ENCODE results near the gene TMPRSS6. TPM values are rescaled to one million over a fixed set of nuclear protein-coding genes. Genes with fewer than 3 reads are reported as not detected.

Gene TMPRSS6
- total RNA-seq, 1 experiment from 2014 or later = not detected

DNA sequence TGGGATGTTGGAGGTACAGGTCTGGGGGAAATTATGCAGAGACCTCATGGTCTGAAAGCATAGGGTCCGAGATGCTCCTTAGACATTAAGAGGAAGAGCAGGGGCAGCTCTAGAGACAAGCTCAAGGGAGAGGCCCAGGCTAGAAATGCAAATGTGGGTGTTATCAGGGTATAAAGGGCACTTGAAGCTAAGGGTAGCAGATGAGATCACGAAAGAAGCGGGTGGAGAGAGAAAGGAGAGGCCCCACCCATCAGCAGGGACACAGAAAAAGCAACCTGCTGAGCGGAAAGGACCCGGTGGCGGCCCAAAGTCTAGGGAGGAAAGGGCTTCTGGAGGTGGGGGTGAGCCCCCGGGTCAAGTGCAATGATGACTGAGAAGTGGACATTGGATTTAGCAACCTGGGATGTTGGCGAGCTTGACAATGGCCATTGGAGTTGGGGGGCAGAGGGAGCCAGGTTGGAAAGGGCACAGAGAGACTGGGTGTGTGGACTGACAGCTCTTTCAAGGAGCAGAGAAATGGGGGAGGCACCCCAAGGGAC lies 8.9 kb downstream of the TMPRSS6 start:
- DNase-seq (ENCODE audit: low read depth) = no peak
- in situ Hi-C loops (cut with HindIII; ENCODE audit: low pct_unique_long_range_greater_than_20kb, low sequenced_read_pairs) = no loop called here

DNA sequence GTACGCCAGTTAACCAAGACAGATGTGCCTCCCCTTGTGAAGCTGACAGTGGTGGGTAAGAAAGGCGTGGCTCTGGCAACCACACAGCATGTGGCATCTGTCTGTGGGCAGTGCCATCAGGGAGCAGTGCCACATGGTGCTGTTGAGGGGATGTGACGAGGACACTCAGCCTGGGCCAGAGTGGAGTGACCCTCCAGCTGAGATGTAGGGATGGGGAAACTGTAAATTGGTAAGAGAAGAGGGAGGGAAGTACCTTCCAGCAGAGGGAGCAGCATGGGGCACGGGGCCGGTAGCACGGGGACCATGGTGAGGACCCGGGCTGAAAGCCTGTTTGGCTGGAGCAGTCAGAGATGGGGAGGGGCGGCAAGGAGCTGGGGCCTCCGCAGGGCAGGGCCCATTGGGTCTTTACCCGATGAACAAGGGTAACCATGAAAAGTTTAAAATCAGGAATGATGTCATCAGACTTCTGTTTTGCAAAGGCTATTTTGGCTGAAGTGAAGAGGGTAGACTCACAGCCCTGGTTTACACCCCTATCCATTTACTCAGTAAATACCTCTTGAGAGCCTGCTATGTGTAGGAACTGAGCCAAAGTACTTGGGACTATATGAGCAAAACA lies 10.4 kb downstream of the TMPRSS6 start:
- no peak for DNase-seq (ENCODE audit: low read depth)
- in situ Hi-C loops (cut with HindIII; ENCODE audit: low pct_unique_long_range_greater_than_20kb, low sequenced_read_pairs) = no loop called here

DNA sequence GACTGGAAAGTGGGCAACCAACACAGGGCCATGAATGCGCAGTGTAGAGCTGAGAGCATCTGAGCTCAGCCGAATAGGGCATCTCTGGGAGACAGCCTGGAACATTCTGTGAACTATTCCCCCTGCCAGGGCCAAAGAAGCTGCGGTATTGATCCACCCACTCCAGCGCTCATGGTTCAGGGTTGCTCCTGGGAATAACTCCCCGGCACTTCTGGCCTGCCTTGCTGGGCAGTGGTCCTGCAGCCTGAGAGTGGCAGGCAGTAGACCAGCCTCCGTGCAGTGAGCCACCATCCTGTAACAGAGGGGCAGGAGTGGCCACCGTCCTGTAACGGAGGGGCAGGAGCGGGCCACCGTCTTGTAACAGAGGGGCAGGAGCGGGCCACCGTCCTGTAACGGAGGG lies 12.2 kb downstream of the TMPRSS6 start:
- DNase-seq (ENCODE audit: low read depth) = no peak
- in situ Hi-C loops (cut with HindIII; ENCODE audit: low pct_unique_long_range_greater_than_20kb, low sequenced_read_pairs) = no loop called here

DNA sequence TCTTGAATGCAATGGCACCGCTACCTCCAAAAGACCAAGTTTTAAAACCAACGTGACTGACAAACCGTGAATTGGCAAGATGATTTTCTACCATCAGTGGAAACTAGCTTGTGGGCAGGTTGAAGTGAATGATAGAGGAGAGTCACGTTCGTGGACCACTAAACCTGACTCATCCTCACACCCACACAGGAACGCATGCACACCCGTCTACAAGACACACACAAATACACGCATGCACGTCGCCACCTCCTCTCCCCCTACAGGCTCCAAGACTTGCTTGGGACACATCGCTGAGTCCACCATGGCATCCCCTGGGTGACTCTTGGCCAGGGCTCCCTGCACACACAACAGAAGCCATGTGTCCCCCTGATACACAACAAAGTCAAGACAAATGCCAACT lies 14.4 kb downstream of the TMPRSS6 start:
- in situ Hi-C loops (cut with HindIII; ENCODE audit: low pct_unique_long_range_greater_than_20kb, low sequenced_read_pairs) = no loop called here
- DNase-seq (ENCODE audit: low read depth) = no peak

DNA sequence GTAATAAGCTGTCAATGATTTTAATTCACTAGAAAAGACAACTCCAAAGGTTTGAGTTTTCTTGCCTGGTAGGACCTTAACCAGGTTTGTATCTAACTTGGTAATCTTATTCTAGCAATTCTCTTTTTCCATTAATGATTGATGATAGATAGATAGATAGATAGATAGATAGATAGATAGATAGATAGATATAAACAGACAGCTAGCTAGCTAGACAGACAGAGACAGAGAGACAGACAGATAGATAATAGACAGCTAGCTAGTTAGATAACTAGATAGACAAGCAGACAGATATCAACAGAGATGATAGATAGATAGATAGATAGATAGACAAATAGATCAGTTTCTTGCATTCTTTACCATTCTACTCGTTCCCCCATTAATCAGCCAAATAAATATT lies 15.3 kb downstream of the TMPRSS6 start:
- in situ Hi-C loops (cut with HindIII; ENCODE audit: low pct_unique_long_range_greater_than_20kb, low sequenced_read_pairs) = no loop called here
- DNase-seq (ENCODE audit: low read depth) = no peak

DNA sequence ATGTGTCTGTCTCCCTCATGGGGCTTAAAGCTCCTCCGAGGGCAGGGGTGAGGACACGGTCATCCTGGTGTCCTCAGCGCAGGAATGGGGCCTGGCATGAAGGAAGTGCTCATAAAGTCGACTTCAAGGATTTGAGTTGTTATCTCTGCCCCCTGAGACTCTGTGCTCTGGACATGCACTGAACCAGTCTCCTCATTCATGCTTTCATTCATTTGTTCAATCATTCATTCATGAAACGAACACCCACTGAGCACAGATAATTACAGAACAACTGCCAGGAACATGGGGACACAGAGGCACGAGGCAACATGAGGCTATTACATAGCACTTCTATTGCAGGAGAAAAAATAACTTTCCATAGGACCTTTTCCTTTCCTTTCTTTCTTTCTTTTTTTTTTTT lies 16.5 kb downstream of the TMPRSS6 start:
- in situ Hi-C loops (cut with HindIII; ENCODE audit: low pct_unique_long_range_greater_than_20kb, low sequenced_read_pairs) = no loop called here
- no peak for DNase-seq (ENCODE audit: low read depth)

DNA sequence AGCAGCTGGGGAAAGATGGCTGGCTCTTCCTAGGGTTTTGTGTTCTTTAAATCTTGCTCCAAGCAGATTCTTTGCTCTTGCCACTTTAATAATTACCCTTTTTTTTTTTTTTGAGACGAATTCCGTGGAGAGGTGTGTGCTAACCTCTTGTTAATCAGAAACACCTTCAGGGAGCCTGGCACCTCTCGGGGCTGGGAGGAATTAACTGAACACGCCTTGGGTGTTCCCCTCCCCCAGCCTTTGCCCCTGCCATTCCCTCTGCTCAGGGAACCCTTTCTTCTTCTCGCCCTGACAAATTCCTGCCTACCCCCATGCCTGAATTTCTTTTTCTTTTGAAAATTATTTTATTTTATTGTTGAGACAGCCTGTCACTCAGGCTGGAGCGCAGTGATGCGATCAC lies 17.5 kb downstream of the TMPRSS6 start:
- no peak for DNase-seq (ENCODE audit: low read depth)
- in situ Hi-C loops (cut with HindIII; ENCODE audit: low pct_unique_long_range_greater_than_20kb, low sequenced_read_pairs) = no loop called here

DNA sequence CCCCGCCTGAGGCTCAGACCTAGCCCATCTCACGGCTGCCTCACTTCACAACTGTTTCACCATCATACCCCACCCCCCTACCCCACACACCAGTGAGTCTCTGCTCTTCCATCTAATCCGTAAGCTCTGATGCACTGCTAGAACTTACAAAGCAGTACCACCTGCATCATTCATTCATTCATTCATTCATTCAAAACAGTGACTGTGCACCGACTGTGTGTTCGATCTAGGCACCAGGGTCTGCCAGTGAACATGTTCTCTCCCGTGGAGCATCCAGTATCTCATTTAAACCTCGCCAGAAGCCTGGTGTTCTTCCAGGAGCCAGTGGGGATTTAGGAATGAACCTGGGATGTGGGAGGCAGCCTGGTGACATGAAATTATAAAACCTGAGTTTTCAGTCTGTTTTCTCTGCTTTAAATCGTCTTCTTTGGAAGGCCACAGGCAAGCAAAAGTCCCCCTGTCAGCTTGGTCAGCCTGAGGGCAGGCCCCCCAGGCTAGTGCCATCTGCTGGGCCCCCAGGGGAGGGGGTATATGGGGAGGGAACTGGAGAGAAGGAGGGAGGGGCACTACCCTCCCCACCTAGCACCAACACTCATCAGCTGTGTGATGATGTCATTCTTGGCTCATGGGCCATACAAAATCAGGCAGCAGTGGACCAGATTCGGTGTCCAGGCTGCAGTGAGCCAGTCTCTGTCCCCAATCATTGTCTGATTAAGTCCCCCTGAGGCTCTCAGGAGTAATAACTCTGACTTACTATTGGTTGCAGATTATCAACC lies 18.4 kb downstream of the TMPRSS6 start:
- in situ Hi-C loops (cut with HindIII; ENCODE audit: low pct_unique_long_range_greater_than_20kb, low sequenced_read_pairs) = no loop called here
- no peak for DNase-seq (ENCODE audit: low read depth)

DNA sequence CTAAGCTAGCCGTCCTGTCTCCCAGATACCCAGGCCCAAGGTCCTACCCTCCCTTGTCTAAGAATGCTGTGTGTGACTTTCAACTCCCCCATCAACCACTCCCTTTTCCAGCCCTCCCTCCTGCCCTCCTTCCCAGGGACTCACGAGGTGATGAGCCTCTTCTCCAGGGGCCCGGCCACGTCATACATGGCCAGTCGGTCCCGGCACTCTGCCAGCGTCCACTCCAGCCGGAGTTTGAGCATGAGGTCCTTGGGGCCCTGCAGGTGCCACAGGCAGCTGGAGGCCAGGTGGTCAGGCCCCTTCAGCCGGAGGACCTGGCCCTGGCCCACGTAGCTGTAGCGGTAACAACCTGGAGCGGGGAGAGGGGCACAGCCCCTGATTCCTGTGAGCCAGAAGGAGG lies 20.1 kb downstream of the TMPRSS6 start:
- in situ Hi-C loops (cut with HindIII; ENCODE audit: low pct_unique_long_range_greater_than_20kb, low sequenced_read_pairs) = no loop called here
- DNase-seq (ENCODE audit: low read depth) = no peak

DNA sequence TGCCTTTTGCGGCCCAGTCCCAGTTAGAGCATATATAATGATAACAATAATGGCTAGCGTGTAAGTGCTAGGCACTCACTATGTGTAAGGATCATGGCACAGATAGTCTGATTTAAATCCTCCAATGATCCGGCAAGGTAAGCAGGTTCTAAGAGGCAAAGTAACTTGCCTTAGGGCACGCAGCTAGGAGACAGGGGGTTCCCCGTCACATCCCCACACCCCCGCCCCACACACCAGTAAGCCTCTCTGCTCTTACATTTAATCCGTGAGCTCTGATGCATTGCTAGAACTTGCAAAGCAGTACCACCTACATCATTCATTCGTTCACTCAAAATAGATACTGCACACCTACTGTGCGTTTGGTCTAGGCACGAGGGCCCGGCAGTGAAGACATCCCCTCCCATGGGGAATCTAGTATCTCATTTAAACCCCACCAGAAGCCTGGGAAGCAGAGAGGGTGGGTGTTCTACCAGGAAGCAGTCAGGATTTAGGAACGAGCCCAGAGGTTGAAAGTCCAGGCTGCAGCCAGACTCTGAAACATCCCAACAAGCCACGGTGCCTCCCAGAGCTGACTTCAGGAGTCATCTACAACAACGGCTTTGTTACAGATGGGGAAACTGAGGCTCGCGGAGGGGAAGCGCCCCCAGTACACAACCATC lies 20.6 kb downstream of the TMPRSS6 start:
- no peak for DNase-seq (ENCODE audit: low read depth)
- in situ Hi-C loops (cut with HindIII; ENCODE audit: low pct_unique_long_range_greater_than_20kb, low sequenced_read_pairs) = no loop called here

DNA sequence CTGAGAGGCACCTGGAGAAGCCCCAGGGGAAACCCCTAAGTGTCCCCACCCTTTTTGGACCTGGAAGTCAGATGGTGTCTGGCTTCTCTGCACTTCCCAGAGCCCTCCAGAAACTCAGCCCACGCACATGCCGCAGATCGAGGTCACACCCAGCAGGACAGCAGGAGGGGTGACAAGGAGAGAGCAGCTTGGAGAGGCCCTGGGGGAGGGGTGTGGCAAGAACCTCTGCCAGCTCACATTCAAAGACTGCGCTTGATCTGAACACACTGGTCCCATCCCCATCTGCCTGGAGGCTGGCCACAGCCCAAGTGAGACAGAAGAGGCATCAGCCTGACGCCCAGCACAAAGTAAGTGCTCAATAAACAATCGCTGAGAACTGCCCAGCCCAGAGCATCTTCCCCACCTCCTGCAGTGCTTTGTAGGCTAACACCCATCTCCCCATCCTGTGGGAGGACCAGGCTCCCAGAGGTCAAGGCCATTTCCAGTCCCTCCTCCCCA lies 21.4 kb downstream of the TMPRSS6 start:
- in situ Hi-C loops (cut with HindIII; ENCODE audit: low pct_unique_long_range_greater_than_20kb, low sequenced_read_pairs) = no loop called here
- DNase-seq (ENCODE audit: low read depth) = no peak

DNA sequence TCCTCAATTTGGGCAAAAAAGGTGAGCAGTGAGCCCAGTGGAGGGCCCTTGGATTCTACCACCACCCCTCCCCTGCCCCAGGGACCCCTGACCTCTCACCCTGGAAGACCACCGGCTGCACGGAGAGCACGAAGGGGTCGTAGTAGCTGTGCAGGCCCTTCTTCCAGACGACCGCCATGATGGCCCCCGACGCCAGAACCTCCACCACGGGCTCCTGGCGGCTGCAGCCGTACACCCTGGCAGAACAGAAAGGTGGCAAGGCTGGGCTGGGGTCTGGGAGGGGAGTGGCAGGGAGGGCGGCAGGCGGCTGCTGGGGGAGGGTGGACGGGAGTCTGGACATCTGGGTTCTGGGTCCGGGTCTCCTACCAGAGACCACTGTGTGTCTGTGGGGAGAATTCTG lies 23.3 kb downstream of the TMPRSS6 start:
- in situ Hi-C loops (cut with HindIII; ENCODE audit: low pct_unique_long_range_greater_than_20kb, low sequenced_read_pairs) = no loop called here
- no peak for DNase-seq (ENCODE audit: low read depth)

- in situ Hi-C loops (cut with HindIII; ENCODE audit: low pct_unique_long_range_greater_than_20kb, low sequenced_read_pairs) = no loop called here
- DNase-seq (ENCODE audit: low read depth) = no peak
Observed at GRCh38 chr22:37084385-37084784, 25.1 kb downstream of the TMPRSS6 start.

- in situ Hi-C loops (cut with HindIII; ENCODE audit: low pct_unique_long_range_greater_than_20kb, low sequenced_read_pairs) = no loop called here
- no peak for DNase-seq (ENCODE audit: low read depth)
Observed at GRCh38 chr22:37083914-37084313, 25.6 kb downstream of the TMPRSS6 start.

DNA sequence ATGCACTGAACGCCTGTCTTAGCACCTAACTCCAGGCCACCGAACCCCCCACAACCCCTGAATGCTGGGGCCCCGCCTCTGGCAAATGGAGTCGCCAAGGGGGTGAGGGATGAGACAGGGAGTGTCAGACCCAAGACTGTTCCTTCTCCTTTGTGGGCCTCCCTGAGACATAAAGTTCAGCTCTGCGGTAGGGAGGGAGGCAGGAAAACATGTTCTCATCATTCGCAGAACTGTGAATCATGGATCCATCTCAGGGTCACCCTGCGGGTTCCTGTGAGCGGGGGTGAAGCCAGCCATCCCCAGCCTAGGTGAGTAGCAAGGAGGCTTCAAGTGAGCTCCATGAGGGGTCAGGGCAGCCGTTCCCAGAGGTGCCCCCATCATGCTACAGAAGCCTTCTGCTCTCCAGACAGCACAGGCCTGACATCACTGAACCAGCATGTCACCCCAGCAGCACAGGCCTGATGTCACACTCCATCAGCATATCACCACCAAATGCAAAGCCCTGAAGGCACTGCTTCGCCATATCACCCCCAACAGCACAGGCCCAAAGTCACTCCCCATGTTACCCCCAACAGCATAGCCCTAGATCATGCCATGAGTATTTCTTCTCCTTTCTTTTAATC lies 27.2 kb downstream of the TMPRSS6 start:
- in situ Hi-C loops (cut with HindIII; ENCODE audit: low pct_unique_long_range_greater_than_20kb, low sequenced_read_pairs) = no loop called here
- no peak for DNase-seq (ENCODE audit: low read depth)

DNA sequence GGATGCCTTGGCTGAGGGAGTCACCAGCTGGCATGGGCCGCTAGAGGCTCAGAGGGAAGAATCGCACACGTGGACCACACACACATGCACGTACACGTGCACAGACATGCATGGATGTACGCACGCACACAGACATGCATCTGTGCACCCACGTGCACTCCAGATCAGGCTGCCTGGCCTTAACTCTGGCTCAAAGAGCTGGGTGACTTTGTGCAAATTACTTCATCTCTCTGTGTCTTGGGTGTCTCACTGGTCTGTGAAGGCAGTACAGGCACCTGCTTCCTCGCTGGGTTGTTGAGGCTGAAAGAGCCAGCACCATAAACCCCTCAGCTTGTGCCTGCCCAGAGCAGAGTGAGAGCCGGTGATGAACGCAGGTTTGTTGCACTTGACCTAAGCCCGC lies 28.7 kb downstream of the TMPRSS6 start:
- no peak for DNase-seq (ENCODE audit: low read depth)
- in situ Hi-C loops (cut with HindIII; ENCODE audit: low pct_unique_long_range_greater_than_20kb, low sequenced_read_pairs) = no loop called here

DNA sequence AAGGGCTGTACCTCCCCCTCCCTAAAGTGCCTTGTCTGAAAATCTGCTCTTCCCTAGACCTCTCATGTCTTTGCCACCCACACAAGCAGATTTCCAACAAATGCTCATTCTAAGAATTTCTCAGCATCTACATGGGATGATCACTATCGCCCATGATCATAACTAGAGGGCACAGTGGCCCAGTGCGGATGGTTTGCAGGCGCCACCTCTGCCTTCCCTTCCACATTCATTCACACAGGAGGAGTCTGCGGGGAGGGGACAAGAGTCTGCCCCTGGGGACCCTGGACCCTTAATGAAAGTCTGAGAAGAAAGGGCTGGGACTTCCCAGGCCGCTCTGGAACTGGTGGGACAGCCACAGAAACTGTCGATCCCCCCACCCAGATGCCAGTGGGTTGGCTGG lies 29.1 kb downstream of the TMPRSS6 start:
- DNase-seq (ENCODE audit: low read depth) = no peak
- in situ Hi-C loops (cut with HindIII; ENCODE audit: low pct_unique_long_range_greater_than_20kb, low sequenced_read_pairs) = no loop called here

DNA sequence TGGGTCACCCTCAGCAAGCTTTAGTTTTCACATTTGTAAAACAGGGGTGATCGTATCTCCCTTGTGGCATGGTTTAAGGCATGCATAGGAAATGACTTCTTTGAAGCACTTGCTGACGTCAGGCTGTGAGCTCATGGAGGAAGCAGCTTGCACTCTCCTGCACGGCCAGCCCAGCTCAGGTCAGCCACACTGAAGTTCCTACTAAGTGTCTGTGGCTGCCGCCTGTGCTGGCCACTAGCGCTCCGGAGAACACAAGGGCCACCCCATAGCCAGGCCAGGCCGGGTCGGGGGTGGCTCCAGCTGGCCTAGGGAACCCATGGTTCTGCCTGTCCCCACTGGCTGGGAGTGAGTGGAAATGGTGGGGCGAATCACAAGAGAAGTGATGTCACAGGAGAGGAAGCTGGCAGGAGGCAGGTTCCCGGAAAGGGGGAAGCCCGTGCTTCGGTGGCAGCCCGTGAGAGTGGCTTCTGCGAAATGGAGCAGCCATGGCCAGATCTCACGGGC lies 29.8 kb downstream of the TMPRSS6 start:
- in situ Hi-C loops (cut with HindIII; ENCODE audit: low pct_unique_long_range_greater_than_20kb, low sequenced_read_pairs) = no loop called here
- DNase-seq (ENCODE audit: low read depth) = no peak

DNA sequence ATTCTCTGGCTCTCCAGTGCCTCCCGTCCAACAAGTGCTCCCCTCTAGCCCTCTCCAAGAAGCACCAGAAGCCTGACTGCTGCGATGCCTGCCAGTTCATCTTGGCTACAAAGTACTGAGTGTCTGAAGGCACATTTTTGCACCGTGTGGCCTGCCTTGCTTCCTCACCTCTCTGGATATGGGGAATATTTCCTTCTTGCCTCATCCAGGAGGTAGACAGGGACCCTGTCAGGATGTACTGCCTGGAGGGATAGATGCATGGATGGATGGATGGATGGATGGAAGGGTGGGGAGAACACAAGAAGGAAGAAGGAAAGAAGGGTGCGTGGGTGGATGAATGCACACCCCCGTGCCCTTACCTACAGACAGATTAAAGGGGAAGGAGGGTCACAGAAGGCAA lies 30.4 kb downstream of the TMPRSS6 start:
- in situ Hi-C loops (cut with HindIII; ENCODE audit: low pct_unique_long_range_greater_than_20kb, low sequenced_read_pairs) = no loop called here
- no peak for DNase-seq (ENCODE audit: low read depth)
